ENCODE data around the gene THAP3. TPM values are rescaled to one million over a fixed set of nuclear protein-coding genes. Genes with fewer than 3 reads are reported as not detected.
"Not testable (repeated sequence)": the region's sequence is repeated elsewhere in the genome, so short reads cannot be mapped to it uniquely, and the experiment has no call there.

The THAP3 gene
- total and polyA plus RNA-seq, 7 experiments from 2014 or later: 14.1 to 31.8 (median 20.3) TPM

- Histone ChIP-seq H3K9me3 (ENCODE audit: control insufficient read depth in 2 of 3, low read length in 3 of 3) (no peaks in the 10 kb centered on the region), H3K27me3 (ENCODE audit: control insufficient read depth in 2 of 2, insufficient read depth in 2 of 2, low read length in 2 of 2) (no peaks in the 10 kb centered on the region), H3K4me1 (ENCODE audit: control insufficient read depth in 2 of 2, insufficient read depth in 2 of 2, low read length in 2 of 2) (peaks cover 30 to 45% of the 10 kb centered on the region in 2 donors), H3K4me3 (ENCODE audit: low read length) (peak overlapping the region; percentile 72), H3K36me3 (ENCODE audit: control insufficient read depth in 2 of 3, insufficient read depth in 3 of 3, low read length in 3 of 3) (peaks cover 0 to 50% (median 16%) of the 10 kb centered on the region in 3 experiments), H3K27ac (ENCODE audit: low read depth, low read length) (peak overlapping the region; percentile 94)
- intact Hi-C loops (cut with micrococcal nuclease): no loop called here
- ChIA-PET CTCF (interaction anchor here (1.0 to 2.0 kb wide), 8 partner anchors 13 to 111 kb away, joined by 3 to 9 read pairs (median 6); partner anchors contain the start of genes PLEKHG5, THAP3 and ZBTB48), POLR2A (interaction anchor here (0.6 to 15.1 kb wide), 17 partner anchors 8 to 139 kb away, joined by 3 to 246 read pairs (median 9); partner anchors contain the start of genes NOL9, PHF13, TAS1R1 and THAP3)
- ATAC-seq (no peak), DNase-seq (peak in 8 of 9 donors; percentile 38 to 69 (median 61))
- peaks cover 0 to 2% (median 0%) of the 10 kb centered on the region in 11 donors for H3K9me3 Mint-ChIP-seq
- no peaks in the 10 kb centered on the region for H3K27me3 Mint-ChIP-seq
- H3K36me3 Mint-ChIP-seq: peaks cover 0 to 24% (median 5%) of the 10 kb centered on the region in 5 donors
- peak overlapping the region; percentile 89 to 99 (median 96) for H3K4me3 Mint-ChIP-seq
- H3K4me1 Mint-ChIP-seq: peaks cover 13 to 67% (median 48%) of the 10 kb centered on the region in 7 donors
- peak overlapping the region; percentile 59 to 97 (median 88) for H3K27ac Mint-ChIP-seq
Measured at GRCh38 chr1:6599141-6599975, 25.3 kb upstream of the THAP3 start.

- Mint-ChIP-seq H3K36me3 (peaks cover 0 to 21% (median 4%) of the 10 kb centered on the region in 5 donors), H3K4me3 (peak overlapping the region; percentile 89 to 99 (median 96)), H3K27ac (peak overlapping the region; percentile 65 to 97 (median 93)), H3K4me1 (peaks cover 13 to 66% (median 49%) of the 10 kb centered on the region in 7 donors)
- Histone ChIP-seq H3K27ac (ENCODE audit: low read depth, low read length) (peak overlapping the region; percentile 94), H3K36me3 (ENCODE audit: control insufficient read depth in 2 of 3, insufficient read depth in 3 of 3, low read length in 3 of 3) (peaks cover 0 to 44% (median 16%) of the 10 kb centered on the region in 3 experiments), H3K4me1 (ENCODE audit: control insufficient read depth in 2 of 2, insufficient read depth in 2 of 2, low read length in 2 of 2) (peaks cover 37 to 46% of the 10 kb centered on the region in 2 donors), H3K4me3 (ENCODE audit: low read length) (peak overlapping the region; percentile 98)
- not testable (repeated sequence) for H3K27me3 ChIP-seq (ENCODE audit: control insufficient read depth in 2 of 2, insufficient read depth in 2 of 2, low read length in 2 of 2); H3K9me3 ChIP-seq (ENCODE audit: control insufficient read depth in 2 of 3, low read length in 3 of 3); DNase-seq; H3K27me3 Mint-ChIP-seq; ATAC-seq; H3K9me3 Mint-ChIP-seq
- POLR2A ChIA-PET: interaction anchor here (0.7 to 15.1 kb wide), 16 partner anchors 8 to 140 kb away, joined by 3 to 246 read pairs (median 10); partner anchors contain the start of genes NOL9, PHF13, TAS1R1 and THAP3
- intact Hi-C loops (cut with micrococcal nuclease): loop anchor here (2.0 to 5.0 kb wide), 8 partner anchors 55 to 608 kb away; partner anchors contain the start of genes NPHP4 (in 2 of the 2), ACOT7 (in 1 of the 2), CAMTA1 (in 1 of the 2) and ICMT (in 1 of the 2)
- CTCF ChIA-PET: interaction anchor here (1.0 to 3.6 kb wide), 8 partner anchors 12 to 112 kb away, joined by 3 to 17 read pairs (median 6); partner anchors contain the start of genes NOL9, PLEKHG5, TAS1R1 and THAP3
Measured at GRCh38 chr1:6599991-6600390, 24.7 kb upstream of the THAP3 start.

GRCh38 chr1:6600410-6601048, 24.1 kb upstream of the THAP3 start:
- Histone ChIP-seq H3K4me1 (ENCODE audit: control insufficient read depth in 2 of 2, insufficient read depth in 2 of 2, low read length in 2 of 2) (peaks cover 37 to 46% of the 10 kb centered on the region in 2 donors), H3K27ac (ENCODE audit: low read depth, low read length) (peak overlapping the region; percentile 94), H3K27me3 (ENCODE audit: control insufficient read depth in 2 of 2, insufficient read depth in 2 of 2, low read length in 2 of 2) (no peaks in the 10 kb centered on the region), H3K9me3 (ENCODE audit: control insufficient read depth in 2 of 3, low read length in 3 of 3) (no peaks in the 10 kb centered on the region), H3K4me3 (ENCODE audit: low read length) (peak overlapping the region; percentile 98), H3K36me3 (ENCODE audit: control insufficient read depth in 2 of 3, insufficient read depth in 3 of 3, low read length in 3 of 3) (peaks cover 0 to 38% (median 16%) of the 10 kb centered on the region in 3 experiments)
- peak overlapping the region; percentile 88 to 97 (median 93) for H3K27ac Mint-ChIP-seq
- no peaks in the 10 kb centered on the region for H3K27me3 Mint-ChIP-seq
- peaks cover 13 to 61% (median 49%) of the 10 kb centered on the region in 7 donors for H3K4me1 Mint-ChIP-seq
- peaks cover 0 to 2% (median 0%) of the 10 kb centered on the region in 11 donors for H3K9me3 Mint-ChIP-seq
- ATAC-seq (no peak), DNase-seq (no peak)
- H3K36me3 Mint-ChIP-seq: peaks cover 0 to 16% (median 0%) of the 10 kb centered on the region in 5 donors
- peak overlapping the region; percentile 89 to 99 (median 96) for H3K4me3 Mint-ChIP-seq
- CTCF ChIA-PET: interaction anchor here (1.0 to 3.6 kb wide), 7 partner anchors 12 to 112 kb away, joined by 3 to 17 read pairs (median 7); partner anchors contain the start of genes NOL9, PLEKHG5, TAS1R1 and THAP3
- intact Hi-C loops (cut with micrococcal nuclease): loop anchor here (1.0 to 5.0 kb wide), 9 partner anchors 20 to 608 kb away; partner anchors contain the start of genes NPHP4 (in 2 of the 2), ACOT7 (in 1 of the 2), CAMTA1 (in 1 of the 2) and ICMT (in 1 of the 2)
- POLR2A ChIA-PET: interaction anchor here (0.6 to 15.1 kb wide), 16 partner anchors 9 to 141 kb away, joined by 3 to 246 read pairs (median 10); partner anchors contain the start of genes NOL9, PHF13, PLEKHG5 and TAS1R1

GRCh38 chr1:6601049-6601922, 23.4 kb upstream of the THAP3 start:
- peaks cover 0 to 31% (median 16%) of the 10 kb centered on the region in 3 experiments for H3K36me3 ChIP-seq (ENCODE audit: control insufficient read depth in 2 of 3, insufficient read depth in 3 of 3, low read length in 3 of 3)
- ChIA-PET POLR2A (interaction anchor here (0.6 to 15.1 kb wide), 25 partner anchors 7 to 402 kb away, joined by 3 to 246 read pairs (median 4); partner anchors contain the start of genes NOL9, PHF13, PLEKHG5 and TAS1R1), CTCF (interaction anchor here (0.7 to 3.6 kb wide), 6 partner anchors 11 to 111 kb away, joined by 3 to 17 read pairs (median 4); partner anchors contain the start of genes NOL9, PLEKHG5, TAS1R1 and THAP3)
- peak overlapping the region; percentile 89 to 99 (median 96) for H3K4me3 Mint-ChIP-seq
- peak overlapping the region; percentile 88 to 97 (median 93) for H3K27ac Mint-ChIP-seq
- H3K36me3 Mint-ChIP-seq: peaks cover 0 to 10% (median 0%) of the 10 kb centered on the region in 5 donors
- H3K27ac ChIP-seq (ENCODE audit: low read depth, low read length): peak overlapping the region; percentile 94
- DNase-seq: peak in 7 of 9 donors; percentile 37 to 78 (median 57)
- ATAC-seq: peak; percentile 58
- no peaks in the 10 kb centered on the region for H3K9me3 ChIP-seq (ENCODE audit: control insufficient read depth in 2 of 3, low read length in 3 of 3)
- peak overlapping the region; percentile 98 for H3K4me3 ChIP-seq (ENCODE audit: low read length)
- H3K9me3 Mint-ChIP-seq: peaks cover 0 to 2% (median 0%) of the 10 kb centered on the region in 11 donors
- no peaks in the 10 kb centered on the region for H3K27me3 Mint-ChIP-seq
- peaks cover 37 to 43% of the 10 kb centered on the region in 2 donors for H3K4me1 ChIP-seq (ENCODE audit: control insufficient read depth in 2 of 2, insufficient read depth in 2 of 2, low read length in 2 of 2)
- H3K4me1 Mint-ChIP-seq: peaks cover 13 to 53% (median 42%) of the 10 kb centered on the region in 7 donors
- H3K27me3 ChIP-seq (ENCODE audit: control insufficient read depth in 2 of 2, insufficient read depth in 2 of 2, low read length in 2 of 2): no peaks in the 10 kb centered on the region
- intact Hi-C loops (cut with micrococcal nuclease): loop anchor here (1.0 to 5.0 kb wide), 9 partner anchors 21 to 609 kb away; partner anchors contain the start of genes NPHP4 (in 2 of the 2), ACOT7 (in 1 of the 2), CAMTA1 (in 1 of the 2) and ICMT (in 1 of the 2)

Measured in naive thymus-derived CD4-positive, alpha-beta T cell (primary cell).